ENCODE measurements around the gene SCNN1A. TPM values are rescaled to one million over a fixed set of nuclear protein-coding genes. Genes with fewer than 3 reads are reported as not detected.

The SCNN1A gene
- total and polyA plus RNA-seq, 2 donors from 2014 or later: 225 to 452 TPM

- peak overlapping the region; percentile 96 to 97 for H3K27ac ChIP-seq (ENCODE audit: low read depth in 2 of 2, low read length in 2 of 2)
- TF ChIP-seq CTCF (IDR thresholded peaks at IDR 0.05; ENCODE audit: borderline replicate concordance, extremely low read depth, insufficient read depth): no peak
- intact Hi-C loops (cut with DNase I): no loop called here
- H3K9ac ChIP-seq (ENCODE audit: low read length in 3 of 3): peak overlapping the region; percentile 6 to 93 (median 36)
- H3K9me3 ChIP-seq (ENCODE audit: control insufficient read depth in 2 of 3, insufficient read depth in 1 of 3, low read length in 3 of 3): no peaks in the 10 kb centered on the region
- DNase-seq (peak in 1 of 5 donors; percentile 40), FAIRE-seq (no peak)
- peak overlapping the region; percentile 60 to 81 (median 80) for H3K4me3 ChIP-seq (ENCODE audit: low read length in 3 of 3)
- no peaks in the 10 kb centered on the region for H3K27me3 ChIP-seq (ENCODE audit: control insufficient read depth, insufficient read depth, low read length)
- H3K4me1 ChIP-seq (ENCODE audit: control insufficient read depth in 2 of 3, insufficient read depth in 2 of 3, low read depth in 1 of 3, low read length in 3 of 3): peaks cover 3 to 46% (median 42%) of the 10 kb centered on the region in 3 donors
- no peaks in the 10 kb centered on the region for H3K36me3 ChIP-seq (ENCODE audit: control insufficient read depth in 2 of 3, insufficient read depth in 3 of 3, low read length in 3 of 3)
Measured at GRCh38 chr12:6373022-6373787, 2.2 kb downstream of the SCNN1A start.

GRCh38 chr12:6372403-6373003 lies 2.9 kb downstream of the SCNN1A start:
- no peaks in the 10 kb centered on the region for H3K9me3 ChIP-seq (ENCODE audit: control insufficient read depth in 2 of 3, insufficient read depth in 1 of 3, low read length in 3 of 3)
- no peaks in the 10 kb centered on the region for H3K36me3 ChIP-seq (ENCODE audit: control insufficient read depth in 2 of 3, insufficient read depth in 3 of 3, low read length in 3 of 3)
- FAIRE-seq (no peak), DNase-seq (peak in 3 of 5 donors; percentile 28 to 86 (median 54))
- TF ChIP-seq CTCF (IDR thresholded peaks at IDR 0.05; ENCODE audit: borderline replicate concordance, extremely low read depth, insufficient read depth): no peak
- peak overlapping the region; percentile 96 to 97 for H3K27ac ChIP-seq (ENCODE audit: low read depth in 2 of 2, low read length in 2 of 2)
- intact Hi-C loops (cut with DNase I): no loop called here
- peaks cover 3 to 45% (median 37%) of the 10 kb centered on the region in 3 donors for H3K4me1 ChIP-seq (ENCODE audit: control insufficient read depth in 2 of 3, insufficient read depth in 2 of 3, low read depth in 1 of 3, low read length in 3 of 3)
- peak overlapping the region in 2 of 3 donors; percentile 50 to 93 for H3K9ac ChIP-seq (ENCODE audit: low read length in 3 of 3)
- H3K4me3 ChIP-seq (ENCODE audit: low read length in 3 of 3): peak overlapping the region; percentile 24 to 81 (median 80)
- no peaks in the 10 kb centered on the region for H3K27me3 ChIP-seq (ENCODE audit: control insufficient read depth, insufficient read depth, low read length)

GRCh38 chr12:6370994-6371754 lies 4.2 kb downstream of the SCNN1A start:
- peaks cover 3 to 33% (median 23%) of the 10 kb centered on the region in 3 donors for H3K4me1 ChIP-seq (ENCODE audit: control insufficient read depth in 2 of 3, insufficient read depth in 2 of 3, low read depth in 1 of 3, low read length in 3 of 3)
- TF ChIP-seq CTCF (IDR thresholded peaks at IDR 0.05; ENCODE audit: borderline replicate concordance, extremely low read depth, insufficient read depth): peak; percentile 29
- H3K9me3 ChIP-seq (ENCODE audit: control insufficient read depth in 2 of 3, insufficient read depth in 1 of 3, low read length in 3 of 3): no peaks in the 10 kb centered on the region
- H3K36me3 ChIP-seq (ENCODE audit: control insufficient read depth in 2 of 3, insufficient read depth in 3 of 3, low read length in 3 of 3): no peaks in the 10 kb centered on the region
- H3K27ac ChIP-seq (ENCODE audit: low read depth in 2 of 2, low read length in 2 of 2): peak overlapping the region; percentile 94 to 97
- no peak for FAIRE-seq
- intact Hi-C loops (cut with DNase I): no loop called here
- H3K4me3 ChIP-seq (ENCODE audit: low read length in 3 of 3): peak overlapping the region in 2 of 3 donors; percentile 72 to 81
- H3K27me3 ChIP-seq (ENCODE audit: control insufficient read depth, insufficient read depth, low read length): no peaks in the 10 kb centered on the region
- peak; percentile 89 to 95 (median 93) for DNase-seq
- peak overlapping the region in 2 of 3 donors; percentile 66 to 93 for H3K9ac ChIP-seq (ENCODE audit: low read length in 3 of 3)
